Smooth muscle cell (in vitro differentiated cells): ENCODE results near the gene LCA5L. TPM values are rescaled to one million over a fixed set of nuclear protein-coding genes. Genes with fewer than 3 reads are reported as not detected.

ENCODE experiments used
- DNase-seq: peaks from one replicate; lab custom pipeline; 2025; ENCODE audit not compliant: unreplicated experiment; lab: John Stamatoyannopoulos, UW
- H2AFZ ChIP-seq: fragments of 200-600 bp; sonication (generic); 2 replicates; pipeline ENCODE4 v1.6.0; 2016; ENCODE audit warnings: antibody characterized with exemption, low read depth, mild to moderate bottlenecking
- H3F3A ChIP-seq: fragments of 200-600 bp; sonication (generic); 2 replicates; pipeline ENCODE4 v1.6.0; 2017; ENCODE audit warnings: antibody characterized with exemption, low read depth
- H3K27ac ChIP-seq: fragments of 200-600 bp; sonication (generic); 2 replicates; pipeline ENCODE4 v1.5.1; 2016; ENCODE audit warnings: low read depth, mild to moderate bottlenecking
- H3K27me3 ChIP-seq: fragments of 200-600 bp; sonication (generic); 2 replicates; pipeline ENCODE4 v1.6.1; 2016; ENCODE audit warnings: low read depth, mild to moderate bottlenecking
- H3K36me3 ChIP-seq: fragments of 200-600 bp; sonication (generic); 2 replicates; pipeline ENCODE4 v1.5.1; 2016; ENCODE audit warnings: low read depth
- H3K4me1 ChIP-seq: fragments of 200-600 bp; sonication (generic); 2 replicates; pipeline ENCODE4 v1.5.1; 2016; ENCODE audit warnings: low read depth
- H3K4me2 ChIP-seq: fragments of 200-600 bp; sonication (generic); 2 replicates; pipeline ENCODE4 v1.6.0; 2016; ENCODE audit warnings: mild to moderate bottlenecking
- H3K4me3 ChIP-seq: fragments of 200-600 bp; sonication (generic); 2 replicates; pipeline ENCODE4 v1.5.1; 2016; ENCODE audit warnings: mild to moderate bottlenecking
- H3K79me2 ChIP-seq: fragments of 200-600 bp; sonication (generic); 2 replicates; pipeline ENCODE4 v1.6.0; 2016; ENCODE audit warnings: low read depth, mild to moderate bottlenecking
- H3K9ac ChIP-seq: fragments of 200-600 bp; sonication (generic); 2 replicates; pipeline ENCODE4 v1.6.0; 2016; ENCODE audit warnings: low read depth
- H3K9me3 ChIP-seq: fragments of 200-600 bp; sonication (generic); replicated peaks from 2 replicates; pipeline ENCODE4 v1.5.1; 2016; ENCODE audit warnings: low read depth
- H4K20me1 ChIP-seq: fragments of 200-600 bp; sonication (generic); 2 replicates; pipeline ENCODE4 v1.6.0; 2016; ENCODE audit warnings: low read depth
- WGBS: methylation state at CpG from one replicate; pipeline ENCODE4 v1.1.7; 2016; ENCODE audit warnings: low lambda C conversion rate; 5-methylcytosine and 5-hydroxymethylcytosine counted together
- polyA plus RNA-seq: library from polyadenylated mRNA; unstranded; fragments of >200 nt; fragmentation: Nextera tagmentation; extraction: Ambion mirVana; gene quantifications from 2 replicates; pipeline ENCODE4 v1.2.1, GENCODE V29; 2016
- total RNA-seq: library from RNA; depleted of rRNA; stranded (reverse); fragments of >200 nt; gene quantifications from 2 replicates; pipeline ENCODE4 v1.2.3, GENCODE V29; 2014
- TF ChIP-seq, protein P1 (sequence below): fragments of 200-600 bp; sonication (generic); IDR thresholded peaks from 2 replicates; pipeline ENCODE4 v1.5.1; 2017; ENCODE audit warnings: borderline replicate concordance, mild to moderate bottlenecking, antibody characterized with exemption; ENCODE audit not compliant: insufficient read depth, poor library complexity, severe bottlenecking

LCA5L gene
- total and polyA plus RNA-seq, 2 experiments from 2014 or later, result 2.2 to 2.4 TPM

DNA sequence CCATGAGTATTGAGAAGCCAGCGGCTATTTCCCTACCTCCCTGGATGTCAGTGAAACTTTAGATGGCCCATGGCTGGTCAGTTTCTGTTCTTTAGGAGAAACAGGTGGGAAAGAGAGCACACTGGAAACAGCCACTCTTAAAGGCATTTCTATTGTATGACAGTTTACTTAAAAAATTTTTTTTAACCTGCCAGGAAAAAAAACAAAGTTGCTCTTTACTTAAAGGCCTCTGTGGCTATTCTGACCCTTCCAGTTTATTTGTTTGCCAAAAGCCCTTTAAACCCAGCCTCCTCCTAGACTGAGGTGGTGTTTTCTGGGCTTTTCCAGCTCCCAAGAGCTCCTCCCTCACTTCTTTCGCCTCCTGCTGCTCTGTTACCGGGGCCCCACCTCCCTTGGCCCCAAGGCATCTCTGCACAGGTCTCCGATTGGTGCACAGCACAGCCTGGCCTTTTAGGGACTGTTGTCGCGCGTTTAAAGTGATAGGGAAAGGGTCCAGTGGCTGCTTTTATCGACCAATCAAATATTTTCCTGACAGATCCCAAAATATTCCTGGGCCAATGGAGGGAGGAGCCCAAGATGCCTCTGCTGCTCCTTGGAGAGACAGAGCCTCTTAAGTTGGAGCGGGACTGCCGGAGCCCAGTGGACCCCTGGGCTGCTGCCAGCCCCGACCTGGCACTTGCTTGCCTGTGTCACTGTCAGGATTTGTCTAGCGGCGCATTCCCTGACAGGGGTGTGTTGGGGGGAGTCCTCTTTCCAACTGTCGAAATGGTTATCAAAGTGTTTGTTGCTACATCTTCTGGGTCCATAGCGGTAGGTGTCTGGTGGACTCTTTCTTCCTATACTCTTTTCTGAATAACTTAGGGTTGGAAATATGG, 6.0 kb upstream of the LCA5L start, which contains the start of gene SH3BGR:
Gene SH3BGR (plus strand): TSS at position 639 of the 875 bp plus-strand sequence. CDS start 127 bp downstream, at position 766.
- Histone ChIP-seq H2AFZ (peak within 1 kb of the TSS; percentile 46), H3K27me3 (no peaks in the 10 kb centered on the region), H3K4me1 (peaks cover 20% of the 10 kb centered on the region), H3K9me3 (no peaks in the 10 kb centered on the region), H3K79me2 (peaks cover under 1% of the 10 kb centered on the region), H3F3A (no peaks in the 10 kb centered on the region), H4K20me1 (no peaks in the 10 kb centered on the region), H3K4me2 (peak within 1 kb of the TSS; percentile 56), H3K27ac (peak within 1 kb of the TSS; percentile 89), H3K9ac (peak within 1 kb of the TSS; percentile 73), H3K4me3 (peak within 1 kb of the TSS; percentile 14), H3K36me3 (no peaks in the 10 kb centered on the region)
- TF ChIP-seq, protein P1, sequence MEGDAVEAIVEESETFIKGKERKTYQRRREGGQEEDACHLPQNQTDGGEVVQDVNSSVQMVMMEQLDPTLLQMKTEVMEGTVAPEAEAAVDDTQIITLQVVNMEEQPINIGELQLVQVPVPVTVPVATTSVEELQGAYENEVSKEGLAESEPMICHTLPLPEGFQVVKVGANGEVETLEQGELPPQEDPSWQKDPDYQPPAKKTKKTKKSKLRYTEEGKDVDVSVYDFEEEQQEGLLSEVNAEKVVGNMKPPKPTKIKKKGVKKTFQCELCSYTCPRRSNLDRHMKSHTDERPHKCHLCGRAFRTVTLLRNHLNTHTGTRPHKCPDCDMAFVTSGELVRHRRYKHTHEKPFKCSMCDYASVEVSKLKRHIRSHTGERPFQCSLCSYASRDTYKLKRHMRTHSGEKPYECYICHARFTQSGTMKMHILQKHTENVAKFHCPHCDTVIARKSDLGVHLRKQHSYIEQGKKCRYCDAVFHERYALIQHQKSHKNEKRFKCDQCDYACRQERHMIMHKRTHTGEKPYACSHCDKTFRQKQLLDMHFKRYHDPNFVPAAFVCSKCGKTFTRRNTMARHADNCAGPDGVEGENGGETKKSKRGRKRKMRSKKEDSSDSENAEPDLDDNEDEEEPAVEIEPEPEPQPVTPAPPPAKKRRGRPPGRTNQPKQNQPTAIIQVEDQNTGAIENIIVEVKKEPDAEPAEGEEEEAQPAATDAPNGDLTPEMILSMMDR, result no peak
- no peak for DNase-seq
- WGBS, result 61% methylated on average over 15 of the region's 15 CpGs

DNA sequence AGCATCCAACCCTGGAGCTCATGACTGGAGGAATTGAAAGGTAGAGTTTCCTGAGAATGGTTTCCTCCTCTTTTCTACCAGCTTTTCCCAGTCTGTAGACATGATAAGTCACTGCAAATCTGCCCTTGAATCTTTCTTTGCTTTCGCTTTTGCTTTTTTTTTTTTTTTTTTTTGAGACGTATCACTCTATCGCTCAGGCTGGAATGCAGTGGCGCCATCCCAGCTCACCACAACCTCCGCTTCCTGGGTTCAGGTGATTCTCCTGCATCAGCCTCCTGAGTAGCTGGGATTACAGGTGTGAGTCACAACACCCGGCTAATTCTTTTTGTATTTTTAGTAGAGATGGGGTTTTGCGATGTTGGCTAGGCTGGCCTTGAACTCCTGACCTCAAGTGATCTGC, 1.7 kb upstream of the LCA5L start:
- no peaks in the 10 kb centered on the region for H3K36me3 ChIP-seq
- no peaks in the 10 kb centered on the region for H3K9me3 ChIP-seq
- no peak overlapping the region for H2AFZ ChIP-seq
- H3K27me3 ChIP-seq, result no peaks in the 10 kb centered on the region
- DNase-seq, result no peak
- TF ChIP-seq, protein P1, result no peak
- no peaks in the 10 kb centered on the region for H3F3A ChIP-seq
- no peak overlapping the region for H3K9ac ChIP-seq
- H4K20me1 ChIP-seq, result no peaks in the 10 kb centered on the region
- WGBS, result 98% methylated on average over 7 of the region's 7 CpGs
- no peak overlapping the region for H3K4me2 ChIP-seq
- peaks cover 25% of the 10 kb centered on the region for H3K4me1 ChIP-seq
- H3K27ac ChIP-seq, result no peak overlapping the region
- H3K79me2 ChIP-seq, result peaks cover 4% of the 10 kb centered on the region
- no peak overlapping the region for H3K4me3 ChIP-seq

DNA sequence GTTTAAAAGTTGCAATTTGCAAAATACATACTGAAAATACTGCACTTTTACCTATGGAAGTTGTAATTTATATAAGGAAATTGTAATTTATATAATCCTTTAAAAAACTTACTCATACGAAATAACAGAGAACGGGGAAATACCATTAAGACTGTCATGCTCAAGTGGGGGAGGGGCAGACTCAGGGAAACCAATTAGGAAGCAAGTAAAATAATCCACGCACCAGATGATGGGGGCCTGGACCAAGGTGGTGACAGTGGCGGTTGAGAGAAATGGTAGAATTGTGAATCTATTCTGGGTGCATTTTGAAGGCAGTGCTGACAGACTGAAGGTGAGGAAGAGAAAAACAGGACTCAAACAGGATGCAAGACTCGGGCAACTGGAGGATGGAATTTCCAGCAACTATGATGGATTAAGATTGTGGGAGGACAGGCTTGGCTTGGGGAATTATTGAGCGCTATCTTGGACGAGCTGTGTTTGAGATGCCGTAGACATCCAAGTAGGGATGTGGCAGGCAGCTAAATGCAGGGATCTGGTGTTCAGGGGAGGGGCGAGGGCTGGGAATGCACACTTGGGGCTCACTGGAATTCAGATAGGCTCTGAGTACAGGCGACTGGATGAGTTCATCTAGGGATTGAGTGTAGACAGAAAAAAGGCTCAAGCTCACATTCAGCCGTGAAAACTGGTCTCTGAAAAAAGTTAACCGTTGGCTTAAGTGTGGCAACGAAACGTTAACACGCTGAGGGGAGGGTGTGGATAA, 977 bp downstream of the LCA5L start:
- H3K27me3 ChIP-seq, result no peaks in the 10 kb centered on the region
- H3K9ac ChIP-seq, result peak overlapping the region; percentile 99
- DNase-seq, result peak; percentile 40
- H3K4me1 ChIP-seq, result peaks cover 14% of the 10 kb centered on the region
- peak overlapping the region; percentile 99 for H3K4me2 ChIP-seq
- H3K79me2 ChIP-seq, result peaks cover 4% of the 10 kb centered on the region
- peak overlapping the region; percentile 90 for H2AFZ ChIP-seq
- H3K36me3 ChIP-seq, result no peaks in the 10 kb centered on the region
- peak overlapping the region; percentile 100 for H3K27ac ChIP-seq
- 3% methylated on average over 15 of the region's 15 CpGs for WGBS
- TF ChIP-seq, protein P1, result no peak
- no peaks in the 10 kb centered on the region for H4K20me1 ChIP-seq
- peak overlapping the region; percentile 90 for H3K4me3 ChIP-seq
- no peaks in the 10 kb centered on the region for H3K9me3 ChIP-seq
- no peaks in the 10 kb centered on the region for H3F3A ChIP-seq
